HG03175 (cell line): ENCODE measurements around the gene ZNF853.
"Not testable (repeated sequence)": the region's sequence is repeated elsewhere in the genome, so short reads cannot be mapped to it uniquely, and the experiment has no call there.

Experiments
- ATAC-seq: cut with Tn5 transposase; IDR thresholded peaks from one replicate; pipeline ENCODE4 v1.9.1; 2021; ENCODE audit warnings: mild to moderate bottlenecking, moderate library complexity; ENCODE audit not compliant: unreplicated experiment

The ZNF853 gene

GRCh38 chr7:6614953-6615722 lies at the start of gene ZNF853:
ZNF853 (plus strand) TSS chr7:6615610; CDS start chr7:6616175, 565 bp downstream.
- no peak for ATAC-seq

GRCh38 chr7:6565655-6566054 lies 49.8 kb upstream of the ZNF853 start:
- no peak for ATAC-seq

DNA sequence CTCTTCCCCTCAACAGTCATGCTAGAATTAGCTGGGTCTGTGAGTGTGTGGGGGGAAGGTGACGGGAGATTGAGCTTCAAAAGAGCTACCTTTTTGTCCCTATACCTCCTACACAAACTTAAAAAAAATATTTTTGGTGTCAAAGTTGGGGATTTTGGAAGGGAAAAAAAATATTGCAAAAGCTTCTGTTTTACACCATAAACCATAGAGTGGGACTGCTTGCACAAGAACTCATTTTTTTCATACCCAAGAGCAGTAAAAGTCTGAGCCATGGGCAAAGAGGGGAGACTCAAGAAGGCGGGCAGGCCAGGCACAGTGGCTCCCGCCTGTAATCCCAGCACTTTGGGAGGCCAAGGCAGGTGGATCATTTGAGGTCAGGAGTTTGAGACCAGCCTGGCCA lies 47.5 kb upstream of the ZNF853 start:
- no peak for ATAC-seq

- ATAC-seq = no peak
Measured at GRCh38 chr7:6571160-6571779, 44.1 kb upstream of the ZNF853 start.

GRCh38 chr7:6575281-6576023 lies 40.0 kb upstream of the ZNF853 start:
- no peak for ATAC-seq

GRCh38 chr7:6576024-6576866 lies 39.2 kb upstream of the ZNF853 start:
- ATAC-seq = no peak

GRCh38 chr7:6576867-6577368 lies 38.5 kb upstream of the ZNF853 start:
- peak; percentile 22 for ATAC-seq

GRCh38 chr7:6577369-6578113 lies 37.9 kb upstream of the ZNF853 start, which contains the start of gene ZDHHC4:
ZDHHC4 (plus strand) TSS chr7:6577454; CDS start chr7:6580562, 3,108 bp downstream.
- peak; percentile 96 for ATAC-seq

- no peak for ATAC-seq
Measured at GRCh38 chr7:6578114-6579084, 37.0 kb upstream of the ZNF853 start.

DNA sequence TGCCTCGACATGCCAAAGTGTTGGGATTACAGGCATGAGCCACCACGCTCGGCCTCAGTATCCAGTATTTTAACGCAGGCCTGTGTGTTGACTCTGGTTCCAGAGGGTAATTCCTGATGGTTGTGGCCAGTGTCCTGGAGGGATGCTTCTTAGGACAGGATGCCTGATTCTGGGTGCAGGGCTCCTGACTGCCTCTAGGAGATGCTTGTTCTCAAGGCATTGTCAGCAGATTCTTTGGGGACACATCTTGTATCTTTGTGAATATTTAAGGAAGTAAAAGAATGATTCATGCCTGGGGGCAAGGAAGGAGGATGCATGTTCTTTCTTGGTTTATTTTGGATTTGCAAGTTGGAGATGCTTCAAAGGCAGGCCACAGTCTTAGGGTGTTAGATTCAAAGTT lies 36.0 kb upstream of the ZNF853 start:
- no peak for ATAC-seq

GRCh38 chr7:6585746-6586432 lies 29.5 kb upstream of the ZNF853 start:
- ATAC-seq = not testable (repeated sequence)

- ATAC-seq = no peak
Measured at GRCh38 chr7:6588566-6588965, 26.8 kb upstream of the ZNF853 start.

- ATAC-seq = no peak
Measured at GRCh38 chr7:6589151-6589828, 26.1 kb upstream of the ZNF853 start.

- ATAC-seq = peak; percentile 86
Measured at GRCh38 chr7:6589829-6590644, 25.4 kb upstream of the ZNF853 start, which contains the start of gene INTS15. INTS15 (plus strand) TSS chr7:6590021; CDS start chr7:6590284, 263 bp downstream.

DNA sequence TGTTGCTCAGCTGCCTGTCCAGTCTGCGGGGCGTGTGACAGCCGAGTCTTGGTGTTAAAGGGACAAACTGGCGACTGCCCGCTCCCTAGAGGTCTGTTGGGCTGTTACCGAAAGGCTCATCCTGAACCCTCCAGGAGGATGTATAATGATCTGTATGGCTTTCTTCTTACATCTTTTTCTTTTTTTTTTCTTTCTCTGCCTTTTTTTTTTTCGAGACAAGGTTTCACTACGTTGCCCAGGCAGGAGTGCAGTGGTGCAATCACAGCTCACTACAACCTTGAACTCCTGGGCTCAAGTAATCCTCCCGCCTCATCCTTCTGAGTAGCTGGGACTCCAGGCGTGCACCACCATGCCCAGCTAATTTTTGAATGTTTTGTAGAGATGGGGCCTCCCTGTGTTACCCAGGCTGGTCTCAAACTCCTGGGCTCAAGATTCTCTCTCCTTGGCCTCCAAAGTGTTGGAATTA lies 24.7 kb upstream of the ZNF853 start:
- no peak for ATAC-seq

- ATAC-seq = no peak
Measured at GRCh38 chr7:6600093-6600492, 15.3 kb upstream of the ZNF853 start.
